Measurements from ENCODE around the gene BPIFB2.

- TF ChIP-seq CTCF (optimal IDR thresholded peaks at IDR 0.05 in 1 of 3, IDR thresholded peaks at IDR 0.05 in 1 of 3, conservative IDR thresholded peaks at IDR 0.05 in 1 of 3; ENCODE audit: extremely low read depth in 1 of 3, insufficient read depth in 2 of 3, low read length in 3 of 3) (no peak), EZH2 (IDR thresholded peaks at IDR 0.05; ENCODE audit: low read length) (no peak)
These were observed 60.3 kb downstream of the BPIFB2 start for GRCh38 chr20:33067806-33068205.

Data from keratinocyte (primary cell).